ENCODE results near the gene HECTD1.

- no peak for TF ChIP-seq POLR2A (IDR thresholded peaks at IDR 0.05; ENCODE audit: low read length)
- TF ChIP-seq GATA1 (IDR thresholded peaks at IDR 0.05; ENCODE audit: low read depth, low read length): no peak
These were observed 47.8 kb downstream of the HECTD1 start for GRCh38 chr14:31159682-31160296.
